Measurements from ENCODE around the gene RINT1. TPM values are rescaled to one million over a fixed set of nuclear protein-coding genes. Genes with fewer than 3 reads are reported as not detected.
"Not testable (repeated sequence)": the region's sequence is repeated elsewhere in the genome, so short reads cannot be mapped to it uniquely, and the experiment has no call there.

Gene RINT1
- total RNA-seq, 4 donors from 2014 or later, result 17.1 to 28.9 (median 18.7) TPM

DNA sequence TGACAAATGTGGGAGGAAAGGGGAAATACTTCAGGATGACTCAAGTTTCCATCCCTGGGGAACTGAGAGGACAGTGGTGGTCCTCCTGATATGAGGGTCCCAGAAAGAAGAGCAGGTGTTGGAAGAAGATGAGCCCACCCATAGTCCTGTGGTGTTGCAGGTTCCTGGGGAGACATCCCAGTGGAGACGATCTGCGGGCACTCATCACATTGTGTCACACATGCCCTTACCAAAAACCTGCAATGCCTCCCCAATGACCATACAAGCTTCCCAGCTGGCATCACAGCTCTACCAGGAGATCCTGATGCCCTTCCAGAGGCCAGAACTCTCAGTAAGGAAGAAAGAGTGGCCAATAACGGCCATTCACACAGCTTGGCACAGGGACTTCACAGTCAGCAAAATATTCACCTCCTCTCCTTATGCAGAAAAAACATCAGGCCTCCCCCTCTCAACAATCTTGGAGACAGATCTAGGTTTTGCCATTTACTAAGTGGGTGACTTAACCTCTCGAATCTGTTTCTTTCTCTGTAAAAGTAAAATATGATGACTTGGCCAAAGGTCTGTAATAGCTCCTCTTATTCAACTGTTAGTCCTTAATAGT is 19.0 kb upstream of the RINT1 start:
- intact Hi-C loops (cut with DNase I; ENCODE audit: low total_unique reads), result no loop called here
- no peaks in the 10 kb centered on the region for H3K36me3 ChIP-seq
- H3K27me3 ChIP-seq, result no peaks in the 10 kb centered on the region
- H3K4me3 ChIP-seq, result no peak overlapping the region
- no peak for DNase-seq
- TF ChIP-seq POLR2A (IDR thresholded peaks at IDR 0.05), result no peak
- TF ChIP-seq, protein P1, sequence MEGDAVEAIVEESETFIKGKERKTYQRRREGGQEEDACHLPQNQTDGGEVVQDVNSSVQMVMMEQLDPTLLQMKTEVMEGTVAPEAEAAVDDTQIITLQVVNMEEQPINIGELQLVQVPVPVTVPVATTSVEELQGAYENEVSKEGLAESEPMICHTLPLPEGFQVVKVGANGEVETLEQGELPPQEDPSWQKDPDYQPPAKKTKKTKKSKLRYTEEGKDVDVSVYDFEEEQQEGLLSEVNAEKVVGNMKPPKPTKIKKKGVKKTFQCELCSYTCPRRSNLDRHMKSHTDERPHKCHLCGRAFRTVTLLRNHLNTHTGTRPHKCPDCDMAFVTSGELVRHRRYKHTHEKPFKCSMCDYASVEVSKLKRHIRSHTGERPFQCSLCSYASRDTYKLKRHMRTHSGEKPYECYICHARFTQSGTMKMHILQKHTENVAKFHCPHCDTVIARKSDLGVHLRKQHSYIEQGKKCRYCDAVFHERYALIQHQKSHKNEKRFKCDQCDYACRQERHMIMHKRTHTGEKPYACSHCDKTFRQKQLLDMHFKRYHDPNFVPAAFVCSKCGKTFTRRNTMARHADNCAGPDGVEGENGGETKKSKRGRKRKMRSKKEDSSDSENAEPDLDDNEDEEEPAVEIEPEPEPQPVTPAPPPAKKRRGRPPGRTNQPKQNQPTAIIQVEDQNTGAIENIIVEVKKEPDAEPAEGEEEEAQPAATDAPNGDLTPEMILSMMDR (IDR thresholded peaks at IDR 0.05), result no peak
- no peak overlapping the region for H3K27ac ChIP-seq
- H3K4me1 ChIP-seq, result no peaks in the 10 kb centered on the region
- no peaks in the 10 kb centered on the region for H3K9me3 ChIP-seq

DNA sequence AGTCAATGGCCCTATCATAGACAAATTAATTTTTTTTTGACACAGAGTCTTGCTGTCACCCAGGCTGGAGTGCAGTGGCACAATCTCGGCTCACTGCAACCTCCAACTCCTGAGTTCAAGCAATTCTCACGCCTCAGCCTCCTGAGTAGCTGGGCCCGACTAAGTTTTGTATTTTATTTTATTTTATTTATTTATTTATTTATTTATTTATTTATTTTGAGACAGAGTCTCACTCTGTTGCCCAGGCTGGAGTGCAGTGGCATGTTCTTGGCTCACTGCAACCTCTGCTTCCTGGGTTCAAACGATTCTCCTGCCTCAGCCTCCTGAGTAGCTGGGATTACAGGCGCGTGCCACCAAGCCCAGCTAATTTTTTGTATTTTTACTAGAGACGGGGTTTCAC is 16.4 kb upstream of the RINT1 start:
- H3K4me3 ChIP-seq; intact Hi-C loops (cut with DNase I; ENCODE audit: low total_unique reads); H3K4me1 ChIP-seq; H3K9me3 ChIP-seq; H3K27me3 ChIP-seq; H3K27ac ChIP-seq; H3K36me3 ChIP-seq; DNase-seq: not testable (repeated sequence)

DNA sequence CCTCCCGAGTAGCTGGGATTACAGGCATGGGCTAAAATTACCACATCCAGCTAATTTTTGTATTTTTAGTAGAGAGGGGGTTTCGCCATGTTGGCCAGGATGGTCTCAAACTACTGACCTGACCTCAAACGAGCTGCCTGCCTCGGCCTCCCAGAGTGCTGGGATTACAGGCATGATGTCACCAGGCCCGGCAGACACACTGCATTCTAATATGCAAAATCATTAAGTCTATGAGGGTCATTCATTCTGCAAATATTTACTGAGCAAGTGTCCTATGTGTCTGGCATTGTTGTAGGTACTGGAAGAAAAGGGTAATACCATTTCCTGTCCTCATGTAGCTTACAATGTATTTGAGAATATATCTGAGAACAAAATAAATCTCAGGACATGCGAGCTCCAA is 12.6 kb upstream of the RINT1 start:
- intact Hi-C loops (cut with DNase I; ENCODE audit: low total_unique reads), result no loop called here
- H3K27me3 ChIP-seq, result no peaks in the 10 kb centered on the region
- TF ChIP-seq, protein P1 (IDR thresholded peaks at IDR 0.05), result no peak
- no peak for TF ChIP-seq POLR2A (IDR thresholded peaks at IDR 0.05)
- H3K9me3 ChIP-seq, result no peaks in the 10 kb centered on the region
- H3K4me1 ChIP-seq, result no peaks in the 10 kb centered on the region
- no peak for DNase-seq
- no peaks in the 10 kb centered on the region for H3K36me3 ChIP-seq
- H3K4me3 ChIP-seq, result no peak overlapping the region
- no peak overlapping the region for H3K27ac ChIP-seq

DNA sequence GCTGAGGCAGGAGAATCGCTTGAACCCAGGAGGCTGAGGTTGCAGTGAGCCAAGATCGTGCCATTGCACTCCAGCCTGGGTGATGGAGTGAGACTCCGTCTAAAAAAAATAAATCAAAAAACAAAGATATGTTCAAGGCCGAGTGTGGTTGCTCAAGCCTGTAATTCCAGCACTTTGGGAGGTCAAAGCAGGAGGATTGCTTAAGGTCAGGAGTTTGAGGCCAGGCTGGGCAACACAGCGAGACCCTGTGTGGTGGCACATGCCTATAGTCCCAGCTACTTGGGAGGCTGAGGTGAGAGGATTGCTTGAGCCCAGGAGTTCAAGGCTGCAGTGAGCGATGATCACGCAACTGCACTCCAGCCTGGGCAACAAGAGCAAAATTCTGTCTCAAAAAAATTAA is 11.4 kb upstream of the RINT1 start:
- H3K4me1 ChIP-seq; H3K27ac ChIP-seq; intact Hi-C loops (cut with DNase I; ENCODE audit: low total_unique reads); DNase-seq; H3K4me3 ChIP-seq; H3K9me3 ChIP-seq; H3K36me3 ChIP-seq; H3K27me3 ChIP-seq: not testable (repeated sequence)

DNA sequence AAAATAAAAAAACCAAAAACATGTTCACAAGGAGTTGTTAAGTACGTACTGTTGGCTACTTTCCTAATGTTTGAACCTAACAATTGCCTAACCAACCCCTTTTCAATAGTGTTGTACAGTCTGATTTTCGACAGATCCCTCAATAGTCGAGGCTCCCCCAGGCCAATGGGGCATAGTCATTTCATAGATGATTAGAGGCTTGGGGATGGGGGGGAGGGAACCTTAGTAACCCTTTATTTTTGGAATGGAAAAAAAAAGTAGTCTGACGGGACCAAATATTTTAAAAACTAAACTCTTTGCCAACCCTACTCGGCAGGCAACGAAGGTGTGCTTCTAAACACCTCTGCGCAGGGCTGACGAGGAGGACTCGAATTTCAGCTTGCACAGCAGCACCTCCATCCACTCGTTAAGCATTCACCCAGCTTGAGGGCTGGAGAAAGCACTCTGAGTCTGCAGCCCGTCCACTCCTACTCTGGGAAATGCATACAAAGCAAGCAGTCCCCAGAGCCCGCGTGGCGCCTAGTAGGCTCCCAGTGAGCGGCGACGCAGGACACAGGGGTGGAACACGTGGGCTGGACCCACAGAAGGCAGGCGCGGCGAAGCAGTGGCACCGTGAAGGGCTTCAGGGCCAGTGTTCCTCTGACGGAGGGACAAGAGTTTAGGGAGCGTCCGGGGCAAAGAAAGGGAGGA is 10.8 kb upstream of the RINT1 start:
- no peak for TF ChIP-seq POLR2A (IDR thresholded peaks at IDR 0.05)
- TF ChIP-seq, protein P1 (IDR thresholded peaks at IDR 0.05), result no peak
- Histone ChIP-seq H3K4me3 (peak overlapping the region; percentile 50 to 68), H3K4me1 (no peaks in the 10 kb centered on the region), H3K9me3 (no peaks in the 10 kb centered on the region), H3K27ac (peak overlapping the region; percentile 87 to 88), H3K27me3 (no peaks in the 10 kb centered on the region), H3K36me3 (no peaks in the 10 kb centered on the region)
- DNase-seq, result peak; percentile 35 to 45
- intact Hi-C loops (cut with DNase I; ENCODE audit: low total_unique reads), result no loop called here

DNA sequence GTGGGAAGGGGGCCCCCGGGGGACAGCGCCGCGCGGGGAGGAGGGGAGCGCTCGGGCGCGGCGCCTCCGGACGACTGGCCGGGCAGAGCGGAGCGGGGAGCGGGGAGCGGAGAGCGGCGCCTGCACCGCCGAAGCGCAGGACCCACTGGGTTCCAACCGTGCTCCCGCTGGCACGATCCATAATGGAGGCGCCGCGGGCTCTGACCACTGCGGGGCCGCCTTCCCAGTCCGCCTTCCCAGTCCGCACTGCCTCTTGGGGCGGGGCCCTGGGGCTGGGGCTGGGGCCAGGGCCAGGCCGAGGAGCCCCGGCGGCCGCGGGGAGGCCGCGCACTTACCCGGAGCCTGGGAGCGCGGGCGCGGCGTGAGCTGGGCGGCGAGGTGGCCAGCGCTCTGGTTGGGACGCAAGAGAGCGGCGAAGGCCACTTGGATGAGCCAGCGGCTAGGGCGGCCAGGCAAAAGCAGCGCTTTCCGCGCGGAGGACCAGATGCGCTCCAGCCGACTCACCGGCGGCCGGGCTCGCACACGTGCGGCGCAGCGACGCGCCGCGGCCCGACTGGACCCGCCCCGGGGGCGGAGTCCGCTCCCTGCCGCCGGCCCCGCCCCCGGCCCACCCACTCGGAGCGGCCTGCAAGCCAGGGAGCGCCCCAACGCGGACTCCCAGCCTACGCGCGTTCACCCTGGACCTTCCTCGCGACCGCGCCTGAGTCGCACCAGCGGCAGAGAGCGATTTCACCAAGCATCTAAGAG is 10.1 kb upstream of the RINT1 start, which contains the start of gene PUS7:
Gene PUS7 (minus strand): TSS at position 555 of the 747 bp plus-strand sequence. CDS start 13,759 bp downstream, outside the sequence.
- intact Hi-C loops (cut with DNase I; ENCODE audit: low total_unique reads), result no loop called here

DNA sequence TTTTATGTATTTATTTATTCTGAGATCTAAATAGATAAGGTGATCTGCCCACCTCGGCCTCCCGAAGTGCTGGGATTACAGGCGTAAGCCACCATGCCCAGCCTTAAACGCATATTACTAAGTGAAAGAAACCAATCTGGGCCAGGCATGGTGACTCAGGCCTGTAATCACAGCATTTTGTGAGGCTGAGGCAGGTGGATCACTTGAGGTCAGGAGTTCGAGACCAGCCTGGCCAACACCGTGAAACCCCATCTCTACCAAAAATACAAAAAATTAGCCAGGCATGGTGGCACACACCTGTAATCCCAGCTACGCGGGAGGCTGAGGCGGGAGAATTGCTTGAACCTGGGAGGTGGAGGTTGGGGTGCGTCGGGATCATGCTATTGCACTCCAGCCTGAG is 7.6 kb upstream of the RINT1 start:
- H3K27me3 ChIP-seq; H3K36me3 ChIP-seq; intact Hi-C loops (cut with DNase I; ENCODE audit: low total_unique reads); H3K4me1 ChIP-seq; H3K9me3 ChIP-seq; DNase-seq; H3K27ac ChIP-seq; H3K4me3 ChIP-seq: not testable (repeated sequence)

More for the DNA sequence above, 10.1 kb upstream of the RINT1 start, which contains the start of gene PUS7:
- peak; percentile 66 to 83 for TF ChIP-seq POLR2A (IDR thresholded peaks at IDR 0.05)
- TF ChIP-seq, protein P1 (IDR thresholded peaks at IDR 0.05), result peak in 2 of 4 experiments; percentile 7 to 16
- peak within 1 kb of the TSS; percentile 50 to 68 for H3K4me3 ChIP-seq
- H3K27me3 ChIP-seq, result no peaks in the 10 kb centered on the region
- H3K36me3 ChIP-seq, result no peaks in the 10 kb centered on the region
- peak; percentile 85 to 89 for DNase-seq
- H3K9me3 ChIP-seq, result no peaks in the 10 kb centered on the region
- peak within 1 kb of the TSS; percentile 87 to 88 for H3K27ac ChIP-seq
- no peaks in the 10 kb centered on the region for H3K4me1 ChIP-seq

All from uterus (tissue), 4 donors.